Neuronal stem cell (in vitro differentiated cells): Measurements from ENCODE around the gene TCEAL4.
"Not testable (repeated sequence)": the region's sequence is repeated elsewhere in the genome, so short reads cannot be mapped to it uniquely, and the experiment has no call there.

Source experiments
- DNase-seq: peaks from one replicate; pipeline ENCODE4 v3.0.0-alpha.2; 2013; ENCODE audit warnings: low spot score
- H2AFZ ChIP-seq: one replicate; pipeline ENCODE4 v1.6.1; 2013; ENCODE audit warnings: mild to moderate bottlenecking, low read length, inconsistent platforms
- H2AK5ac ChIP-seq: 2 replicates; pipeline ENCODE4 v1.6.1; 2013; ENCODE audit warnings: low read depth, mild to moderate bottlenecking, inconsistent platforms, low read length, moderate library complexity, mixed read lengths
- H2BK120ac ChIP-seq: 2 replicates; pipeline ENCODE4 v1.6.1; 2013; ENCODE audit warnings: low read depth, mild to moderate bottlenecking, inconsistent platforms, low read length, moderate library complexity, mixed read lengths
- H2BK12ac ChIP-seq: one replicate; pipeline ENCODE4 v1.6.1; 2013; ENCODE audit warnings: low read length, inconsistent platforms
- H2BK15ac ChIP-seq: 2 replicates; pipeline ENCODE4 v1.6.1; 2013; ENCODE audit warnings: mild to moderate bottlenecking, low read length, inconsistent platforms, mixed read lengths
- H2BK5ac ChIP-seq: one replicate; pipeline ENCODE4 v1.6.1; 2013; ENCODE audit warnings: inconsistent platforms, mild to moderate bottlenecking, low read length, moderate library complexity
- H3K14ac ChIP-seq: one replicate; pipeline ENCODE4 v1.6.1; 2013; ENCODE audit warnings: low read length, inconsistent platforms
- H3K18ac ChIP-seq: 2 replicates; pipeline ENCODE4 v1.6.1; 2013; ENCODE audit warnings: low read length, inconsistent platforms
- H3K23ac ChIP-seq: 2 replicates; pipeline ENCODE4 v1.6.1; 2013; ENCODE audit warnings: low read depth, mild to moderate bottlenecking, mixed read lengths, low read length, inconsistent platforms; ENCODE audit not compliant: poor library complexity
- H3K27ac ChIP-seq: replicated peaks from 3 replicates; pipeline ENCODE4 v1.5.1; 2013; ENCODE audit warnings: low read length, inconsistent platforms
- H3K27me3 ChIP-seq, 3 experiments: 2 replicates each; pipeline ENCODE4 v1.6.1; 2013; ENCODE audit warnings: low read length in 3 of 3, mild to moderate bottlenecking in 2 of 3, inconsistent platforms in 1 of 3, low read depth in 1 of 3, mixed read lengths in 1 of 3, moderate library complexity in 1 of 3; ENCODE audit not compliant: control insufficient read depth in 3 of 3, insufficient read depth in 3 of 3
- H3K36me3 ChIP-seq, 2 donors: replicated peaks in 1 of 2; 2 replicates each; pipeline ENCODE4 v1.6.1; 2013; ENCODE audit warnings: low read length in 2 of 2; ENCODE audit not compliant: control insufficient read depth in 2 of 2, insufficient read depth in 2 of 2
- H3K4ac ChIP-seq: 2 replicates; pipeline ENCODE4 v1.6.1; 2013; ENCODE audit warnings: inconsistent platforms, mild to moderate bottlenecking, low read length, moderate library complexity
- H3K4me1 ChIP-seq, 2 donors: 1 replicate in 1 of 2; 2 replicates in 1 of 2; pipeline ENCODE4 v1.6.1; 2013; ENCODE audit warnings: low read length in 2 of 2, low read depth in 1 of 2; ENCODE audit not compliant: control insufficient read depth in 2 of 2, insufficient read depth in 1 of 2
- H3K4me2 ChIP-seq: one replicate; pipeline ENCODE4 v1.6.1; 2013; ENCODE audit warnings: mild to moderate bottlenecking, low read length, inconsistent platforms; ENCODE audit not compliant: insufficient read depth, poor library complexity, severe bottlenecking
- H3K4me3 ChIP-seq, 2 donors: 2 replicates each; pipeline ENCODE4 v1.5.1; 2013; ENCODE audit warnings: low read length in 2 of 2, mild to moderate bottlenecking in 2 of 2, inconsistent platforms in 1 of 2, moderate library complexity in 1 of 2
- H3K79me1 ChIP-seq: one replicate; pipeline ENCODE4 v1.6.1; 2013; ENCODE audit warnings: low read depth, mild to moderate bottlenecking, inconsistent platforms, low read length, moderate library complexity
- H3K9ac ChIP-seq: one replicate; pipeline ENCODE4 v1.6.1; 2013; ENCODE audit warnings: mild to moderate bottlenecking, low read depth, low read length, inconsistent platforms; ENCODE audit not compliant: poor library complexity
- H3K9me3 ChIP-seq, 2 donors: replicated peaks in 1 of 2; 2 replicates each; pipeline versions ENCODE3 to v1.6.1; 2013; ENCODE audit warnings: low read length in 2 of 2, mild to moderate bottlenecking in 2 of 2, inconsistent platforms in 1 of 2, low read depth in 1 of 2, mixed read lengths in 1 of 2, moderate library complexity in 1 of 2; ENCODE audit not compliant: control insufficient read depth in 2 of 2, insufficient read depth in 1 of 2
- H4K8ac ChIP-seq: one replicate; pipeline ENCODE4 v1.6.1; 2013; ENCODE audit warnings: low read depth, mild to moderate bottlenecking, inconsistent platforms, low read length, moderate library complexity
- H4K91ac ChIP-seq: one replicate; pipeline ENCODE4 v1.6.1; 2013; ENCODE audit warnings: low read length, low read depth, mild to moderate bottlenecking, inconsistent platforms; ENCODE audit not compliant: poor library complexity
- WGBS, 2 donors: extraction: QIAGEN DNeasy Blood & Tissue Kit; methylation state at CpG; one replicate each; pipeline ENCODE4 v1.1.7; 2013; ENCODE audit warnings: missing lambda C conversion rate in 2 of 2, mixed read lengths in 1 of 2; ENCODE audit not compliant: insufficient read length in 2 of 2, insufficient replicate concordance in 1 of 2; ENCODE audit errors: extremely low coverage in 2 of 2; 5-methylcytosine and 5-hydroxymethylcytosine counted together

The TCEAL4 gene

DNA sequence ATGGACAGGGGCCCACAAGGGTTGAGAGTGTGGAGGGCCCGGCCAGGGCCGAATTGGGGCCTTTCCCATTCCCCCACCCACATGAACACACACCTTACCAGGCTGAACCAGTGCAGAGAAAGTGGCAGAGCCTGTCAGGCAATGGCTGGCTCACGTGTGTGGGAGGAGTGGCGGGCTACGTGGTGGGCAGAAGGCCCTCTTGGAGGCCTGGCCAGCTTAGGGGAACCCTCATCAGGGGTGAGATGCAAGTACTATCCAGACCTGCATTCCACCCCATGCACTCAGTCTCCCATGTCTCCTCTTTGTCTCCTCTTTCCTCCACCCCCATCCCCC lies 965 bp downstream of the TCEAL4 start:
- H2AFZ ChIP-seq = peak overlapping the region; percentile 89
- H2BK12ac ChIP-seq = no peak overlapping the region
- no peak overlapping the region for H3K4ac ChIP-seq
- no peak overlapping the region for H2AK5ac ChIP-seq
- no peaks in the 10 kb centered on the region for H3K9me3 ChIP-seq
- no CpG with 5 or more reads among the region's 5 CpGs for WGBS, 2 donors
- no peak overlapping the region for H4K8ac ChIP-seq
- H3K4me1 ChIP-seq = no peaks in the 10 kb centered on the region
- no peak for DNase-seq
- peak overlapping the region; percentile 54 for H3K4me2 ChIP-seq
- H3K23ac ChIP-seq = no peak overlapping the region
- H3K36me3 ChIP-seq = peaks cover 0 to 25% of the 10 kb centered on the region in 2 donors
- H3K9ac ChIP-seq = no peak overlapping the region
- H3K79me1 ChIP-seq = peaks cover 3% of the 10 kb centered on the region
- H3K4me3 ChIP-seq = peak overlapping the region; percentile 56 to 93
- no peak overlapping the region for H2BK15ac ChIP-seq
- H3K27ac ChIP-seq = no peak overlapping the region
- H3K27me3 ChIP-seq = no peaks in the 10 kb centered on the region
- H2BK5ac ChIP-seq = no peak overlapping the region
- H3K18ac ChIP-seq = no peak overlapping the region
- H4K91ac ChIP-seq = no peak overlapping the region
- no peak overlapping the region for H3K14ac ChIP-seq
- no peak overlapping the region for H2BK120ac ChIP-seq

DNA sequence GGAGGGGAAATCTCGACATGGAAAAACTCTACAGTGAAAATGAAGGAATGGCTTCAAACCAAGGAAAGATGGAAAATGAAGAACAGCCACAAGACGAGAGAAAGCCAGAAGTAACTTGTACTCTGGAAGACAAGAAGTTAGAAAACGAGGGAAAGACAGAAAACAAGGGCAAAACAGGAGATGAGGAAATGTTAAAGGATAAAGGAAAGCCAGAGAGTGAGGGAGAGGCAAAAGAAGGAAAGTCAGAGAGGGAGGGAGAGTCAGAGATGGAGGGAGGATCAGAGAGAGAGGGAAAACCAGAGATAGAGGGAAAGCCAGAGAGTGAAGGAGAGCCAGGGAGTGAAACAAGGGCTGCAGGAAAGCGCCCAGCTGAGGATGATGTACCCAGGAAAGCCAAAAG lies 1.3 kb downstream of the TCEAL4 start:
- Histone ChIP-seq H3K4me1 (no peaks in the 10 kb centered on the region), H3K4me3 (peak overlapping the region in 1 of 2 donors; percentile 56), H3K9me3 (no peaks in the 10 kb centered on the region), H3K9ac (no peak overlapping the region), H3K18ac (no peak overlapping the region), H3K4me2 (no peak overlapping the region), H3K79me1 (peaks cover 3% of the 10 kb centered on the region), H2AFZ (no peak overlapping the region), H2BK5ac (no peak overlapping the region), H4K8ac (no peak overlapping the region), H3K36me3 (peaks cover 0 to 25% of the 10 kb centered on the region in 2 donors), H3K4ac (no peak overlapping the region), H4K91ac (no peak overlapping the region), H2AK5ac (no peak overlapping the region), H2BK120ac (no peak overlapping the region), H3K27ac (no peak overlapping the region), H3K23ac (no peak overlapping the region), H2BK15ac (no peak overlapping the region), H3K27me3 (no peaks in the 10 kb centered on the region), H2BK12ac (no peak overlapping the region), H3K14ac (no peak overlapping the region)
- no peak for DNase-seq
- no CpG with 5 or more reads among the region's 4 CpGs for WGBS, 2 donors

DNA sequence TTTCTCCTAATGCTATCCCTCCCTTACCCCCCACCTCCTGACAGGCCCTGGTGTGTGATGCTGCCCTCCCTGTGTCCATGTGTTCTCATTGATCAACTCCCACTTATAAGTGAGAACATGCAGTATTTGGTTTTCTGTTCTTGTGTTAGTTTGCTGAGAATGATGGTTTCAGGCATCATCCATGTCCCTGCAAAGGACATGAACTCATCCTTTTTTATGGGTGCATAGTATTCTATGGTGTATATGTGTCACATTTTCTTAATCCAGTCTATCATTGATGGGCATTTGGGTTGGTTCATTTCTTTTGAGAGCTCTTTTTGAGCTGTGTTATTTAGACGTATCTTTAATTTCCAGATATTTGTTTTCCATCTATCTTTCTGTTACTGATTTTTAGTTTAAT lies 7.0 kb downstream of the TCEAL4 start:
- H2BK120ac ChIP-seq, H3K18ac ChIP-seq, H3K4ac ChIP-seq, H3K23ac ChIP-seq, H2AFZ ChIP-seq, H2BK15ac ChIP-seq, H4K91ac ChIP-seq, H3K4me2 ChIP-seq, H2BK12ac ChIP-seq, H3K4me1 ChIP-seq, H3K4me3 ChIP-seq, H2BK5ac ChIP-seq, H2AK5ac ChIP-seq, H3K27me3 ChIP-seq, H3K9me3 ChIP-seq, H3K9ac ChIP-seq, H4K8ac ChIP-seq, H3K27ac ChIP-seq, H3K14ac ChIP-seq, H3K79me1 ChIP-seq, DNase-seq: not testable (repeated sequence)
- H3K36me3 ChIP-seq = peaks cover 0 to 21% of the 10 kb centered on the region in 2 donors
- WGBS, 2 donors = no CpG with 5 or more reads among the region's 1 CpG

GRCh38 chrX:103595202-103595601 lies 9.9 kb downstream of the TCEAL4 start:
- DNase-seq, H3K79me1 ChIP-seq, H3K18ac ChIP-seq, H3K9me3 ChIP-seq, H3K4me1 ChIP-seq, H3K14ac ChIP-seq, H3K4me2 ChIP-seq, H2BK12ac ChIP-seq, H2BK5ac ChIP-seq, H4K91ac ChIP-seq, H4K8ac ChIP-seq, H3K4me3 ChIP-seq, H2AK5ac ChIP-seq, H3K27me3 ChIP-seq, H3K4ac ChIP-seq, H3K36me3 ChIP-seq, H3K27ac ChIP-seq, H2AFZ ChIP-seq, H3K9ac ChIP-seq, H2BK15ac ChIP-seq, H2BK120ac ChIP-seq, H3K23ac ChIP-seq: not testable (repeated sequence)
- WGBS, 2 donors = no CpG with 5 or more reads among the region's 6 CpGs
